AG09309 (cell line): ENCODE measurements around the gene NUBP1.
"Not testable (repeated sequence)": the region's sequence is repeated elsewhere in the genome, so short reads cannot be mapped to it uniquely, and the experiment has no call there.

Experiments used
- DNase-seq: peaks from one replicate; pipeline ENCODE4 v3.0.0-alpha.2; 2010; ENCODE audit warnings: low read depth
- H3K4me3 ChIP-seq: 2 replicates; pipeline ENCODE4 v1.5.1; 2011; ENCODE audit warnings: mild to moderate bottlenecking, low read depth, low read length, moderate library complexity; ENCODE audit not compliant: control insufficient read depth
- TF ChIP-seq, protein P1 (sequence below): IDR thresholded peaks from 2 replicates; pipeline ENCODE4 v1.5.1; 2011; ENCODE audit warnings: mild to moderate bottlenecking, low read depth, low read length, inconsistent platforms; ENCODE audit not compliant: insufficient read depth, control insufficient read depth; ENCODE audit errors: missing control alignments

Gene NUBP1

DNA sequence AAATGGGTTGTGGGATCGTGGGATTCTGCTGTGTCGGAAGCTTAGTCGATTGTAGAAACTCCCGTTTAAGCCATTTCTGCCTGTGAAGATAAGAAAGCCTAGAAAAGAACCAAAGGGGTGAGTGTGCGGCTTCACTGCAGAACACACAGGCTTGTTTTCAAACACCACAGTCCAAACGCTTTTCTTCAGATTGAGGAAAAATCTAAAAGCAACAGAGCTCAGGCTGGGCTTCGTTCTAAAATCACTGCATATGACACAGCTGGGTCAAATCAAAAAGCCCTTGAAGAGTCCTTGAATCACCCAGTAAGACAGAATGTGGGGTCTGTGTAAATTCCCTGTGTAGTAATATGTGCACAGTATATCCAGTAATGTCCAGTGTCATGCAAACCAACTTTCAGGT lies 25.7 kb downstream of the NUBP1 start:
- DNase-seq: no peak
- TF ChIP-seq, protein P1, sequence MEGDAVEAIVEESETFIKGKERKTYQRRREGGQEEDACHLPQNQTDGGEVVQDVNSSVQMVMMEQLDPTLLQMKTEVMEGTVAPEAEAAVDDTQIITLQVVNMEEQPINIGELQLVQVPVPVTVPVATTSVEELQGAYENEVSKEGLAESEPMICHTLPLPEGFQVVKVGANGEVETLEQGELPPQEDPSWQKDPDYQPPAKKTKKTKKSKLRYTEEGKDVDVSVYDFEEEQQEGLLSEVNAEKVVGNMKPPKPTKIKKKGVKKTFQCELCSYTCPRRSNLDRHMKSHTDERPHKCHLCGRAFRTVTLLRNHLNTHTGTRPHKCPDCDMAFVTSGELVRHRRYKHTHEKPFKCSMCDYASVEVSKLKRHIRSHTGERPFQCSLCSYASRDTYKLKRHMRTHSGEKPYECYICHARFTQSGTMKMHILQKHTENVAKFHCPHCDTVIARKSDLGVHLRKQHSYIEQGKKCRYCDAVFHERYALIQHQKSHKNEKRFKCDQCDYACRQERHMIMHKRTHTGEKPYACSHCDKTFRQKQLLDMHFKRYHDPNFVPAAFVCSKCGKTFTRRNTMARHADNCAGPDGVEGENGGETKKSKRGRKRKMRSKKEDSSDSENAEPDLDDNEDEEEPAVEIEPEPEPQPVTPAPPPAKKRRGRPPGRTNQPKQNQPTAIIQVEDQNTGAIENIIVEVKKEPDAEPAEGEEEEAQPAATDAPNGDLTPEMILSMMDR: no peak

DNA sequence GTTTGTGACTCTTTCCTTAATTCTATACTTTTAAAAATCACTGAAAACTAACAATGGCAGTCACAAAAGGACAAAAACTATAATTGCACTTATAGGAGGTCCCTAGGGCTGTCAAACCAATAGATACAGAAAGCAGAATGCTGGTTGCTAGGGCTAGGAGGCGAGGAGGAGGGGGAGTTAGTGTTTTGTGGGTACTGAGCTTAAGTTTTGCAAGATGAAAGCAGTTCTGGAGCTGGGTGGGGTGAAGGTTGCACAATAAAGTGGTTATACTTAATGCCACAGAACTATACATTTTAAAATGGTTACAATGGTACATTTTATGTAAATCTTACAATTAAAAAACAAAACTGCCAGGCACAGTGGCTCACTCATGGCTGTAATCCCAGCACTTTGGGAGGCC lies 27.3 kb downstream of the NUBP1 start:
- TF ChIP-seq, protein P1: no peak
- H3K4me3 ChIP-seq: no peak overlapping the region
- DNase-seq: no peak

More for the DNA sequence above, 25.7 kb downstream of the NUBP1 start:
- no peak overlapping the region for H3K4me3 ChIP-seq

DNA sequence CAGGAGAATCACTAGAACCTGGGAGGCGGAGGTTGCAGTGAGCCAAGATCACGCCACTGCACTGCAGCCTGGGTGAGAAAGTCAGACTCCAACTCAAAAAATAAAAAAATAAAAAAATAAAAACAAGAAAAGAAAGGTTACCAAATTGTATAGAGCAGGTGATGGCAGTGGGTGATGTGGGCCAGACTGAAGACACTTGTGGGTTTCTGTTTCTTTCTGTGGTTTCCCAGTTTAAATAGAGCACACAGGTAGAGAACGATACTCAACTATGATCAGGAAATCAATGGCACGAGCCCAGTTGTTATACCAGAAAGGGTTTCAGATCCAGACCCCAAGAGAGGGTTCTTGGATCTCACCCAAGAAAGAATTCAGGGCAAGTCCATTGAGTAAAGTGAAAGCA lies 32.6 kb downstream of the NUBP1 start:
- TF ChIP-seq, protein P1: no peak
- H3K4me3 ChIP-seq: no peak overlapping the region
- DNase-seq: no peak

DNA sequence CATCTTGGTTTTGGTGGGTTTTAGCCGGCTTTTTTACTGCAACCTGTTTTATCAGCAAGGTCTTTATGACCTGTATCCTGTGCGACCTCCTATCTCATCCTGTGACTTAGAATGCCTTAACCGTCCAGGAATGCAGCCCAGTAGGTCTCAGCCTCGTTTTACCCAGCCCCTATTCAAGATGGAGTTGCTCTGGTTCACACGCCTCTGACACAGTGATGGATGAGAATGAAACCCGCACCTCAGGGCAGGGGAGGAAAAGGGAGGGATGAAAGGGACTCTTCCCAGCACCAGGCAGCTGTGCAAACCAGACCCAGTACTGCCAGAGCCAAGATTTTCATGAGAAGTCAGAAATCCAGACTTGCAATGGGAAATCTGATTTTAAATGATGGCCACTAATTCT lies 33.3 kb downstream of the NUBP1 start:
- DNase-seq, H3K4me3 ChIP-seq: not testable (repeated sequence)

DNA sequence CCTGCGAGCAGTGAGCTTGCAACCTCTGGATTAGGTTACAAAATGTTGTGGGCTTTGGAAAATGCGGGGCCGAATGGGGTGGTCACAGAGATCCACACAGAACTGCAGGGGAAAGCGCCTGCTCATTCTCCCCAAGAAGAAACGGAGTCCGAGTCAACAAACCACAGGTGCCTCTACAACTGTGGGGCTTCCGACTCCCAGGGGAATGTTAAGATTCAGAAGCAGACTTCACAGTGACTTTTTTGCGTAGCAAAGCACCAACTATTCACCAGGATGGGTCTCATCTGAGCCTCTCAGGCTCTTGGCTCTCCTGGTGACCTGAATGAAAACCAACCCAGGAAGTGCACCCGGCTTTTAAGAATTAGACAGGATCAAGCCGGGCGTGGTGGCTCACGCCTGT lies 33.7 kb downstream of the NUBP1 start:
- no peak for DNase-seq
- TF ChIP-seq, protein P1: no peak
- no peak overlapping the region for H3K4me3 ChIP-seq

DNA sequence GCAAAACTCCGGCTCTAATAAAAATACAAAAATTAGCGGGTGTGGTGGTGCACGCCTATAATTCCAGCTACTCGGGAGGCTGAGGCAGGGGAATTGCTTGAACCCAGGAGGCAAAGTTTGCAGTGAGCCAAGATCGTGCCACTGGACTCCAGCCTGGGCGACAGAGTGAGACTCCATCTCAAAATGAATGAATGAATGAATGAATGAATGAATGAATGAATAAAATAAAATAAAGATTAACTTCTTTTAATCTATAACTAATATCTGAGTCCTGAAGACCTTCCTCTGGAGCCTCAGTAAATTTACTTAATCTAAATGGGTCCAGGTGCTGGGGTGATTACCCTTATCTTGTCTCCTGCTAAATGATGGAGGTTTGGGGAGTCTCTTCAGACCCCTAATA lies 36.3 kb downstream of the NUBP1 start:
- DNase-seq: not testable (repeated sequence)

DNA sequence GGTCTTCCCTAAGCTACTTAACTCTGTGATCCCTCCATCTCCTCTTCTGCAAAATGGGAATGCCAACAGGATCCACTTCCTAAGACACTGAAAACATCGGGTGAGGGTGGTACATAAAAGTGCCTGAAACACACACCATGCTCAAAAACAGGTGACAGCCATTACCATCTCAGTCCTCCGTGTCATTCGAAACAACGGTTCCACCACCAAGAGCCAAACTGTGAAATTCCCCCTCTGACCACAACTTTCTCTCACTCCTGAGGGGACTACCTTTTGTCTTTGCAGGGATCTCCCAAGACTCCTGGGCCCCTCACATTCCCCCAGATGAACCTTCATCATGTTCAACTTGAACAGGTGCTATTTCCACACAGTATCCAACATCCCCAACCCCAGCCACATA lies 37.0 kb downstream of the NUBP1 start:
- TF ChIP-seq, protein P1: no peak
- no peak overlapping the region for H3K4me3 ChIP-seq
- no peak for DNase-seq

More for the DNA sequence above, 36.3 kb downstream of the NUBP1 start:
- not testable (repeated sequence) for H3K4me3 ChIP-seq

DNA sequence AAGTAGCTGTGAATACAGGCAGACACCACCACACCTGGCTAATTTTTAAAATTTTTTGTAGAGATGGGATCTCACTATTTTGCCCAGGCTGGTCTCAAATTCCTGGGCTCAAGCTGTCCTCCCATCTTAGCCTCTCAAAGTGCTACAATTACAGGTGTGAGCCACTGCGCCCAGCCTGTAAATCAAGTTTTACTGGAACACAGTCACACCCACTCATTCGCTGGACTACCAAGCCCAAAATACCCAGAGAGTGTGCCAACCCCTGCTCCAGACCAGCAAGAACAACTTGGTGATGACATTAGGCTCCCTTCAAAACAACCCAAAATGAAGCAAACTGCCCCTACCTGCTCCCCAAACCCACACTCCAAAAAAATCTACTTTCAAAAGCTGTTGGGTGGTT lies 39.0 kb downstream of the NUBP1 start:
- H3K4me3 ChIP-seq: no peak overlapping the region
- no peak for DNase-seq
- TF ChIP-seq, protein P1: no peak
